H9 (cell line): ENCODE results near the gene ZNF20. TPM values are rescaled to one million over a fixed set of nuclear protein-coding genes. Genes with fewer than 3 reads are reported as not detected.

Experiments
- DNase-seq: peaks from one replicate; pipeline ENCODE4 v3.0.0-alpha.2; 2017
- H2AFZ ChIP-seq: one replicate; pipeline ENCODE4 v1.6.1; 2013; ENCODE audit warnings: mild to moderate bottlenecking, low read length, control low read depth, moderate library complexity
- H2AK5ac ChIP-seq: 2 replicates; pipeline ENCODE4 v1.6.1; 2013; ENCODE audit warnings: low read length, control low read depth, mixed read lengths; ENCODE audit not compliant: insufficient read length
- H2BK120ac ChIP-seq: one replicate; pipeline ENCODE4 v1.6.1; 2013; ENCODE audit warnings: low read depth, mild to moderate bottlenecking, low read length, control low read depth, inconsistent platforms; ENCODE audit not compliant: poor library complexity, severe bottlenecking
- H2BK12ac ChIP-seq: 2 replicates; pipeline ENCODE4 v1.6.1; 2013; ENCODE audit warnings: low read length, control low read depth, mixed read lengths, low read depth; ENCODE audit not compliant: insufficient read length
- H2BK15ac ChIP-seq: 2 replicates; pipeline ENCODE4 v1.6.1; 2013; ENCODE audit warnings: low read depth, low read length, control low read depth
- H2BK20ac ChIP-seq: one replicate; pipeline ENCODE4 v1.6.1; 2013; ENCODE audit warnings: low read depth, mild to moderate bottlenecking, low read length, control low read depth, inconsistent platforms; ENCODE audit not compliant: poor library complexity, severe bottlenecking
- H2BK5ac ChIP-seq: 2 replicates; pipeline ENCODE4 v1.6.1; 2013; ENCODE audit warnings: low read length, control low read depth, mixed read lengths; ENCODE audit not compliant: insufficient read length
- H3K14ac ChIP-seq: 2 replicates; pipeline ENCODE4 v1.6.1; 2013; ENCODE audit warnings: low read length, control low read depth; ENCODE audit not compliant: insufficient read depth
- H3K18ac ChIP-seq: 2 replicates; pipeline ENCODE4 v1.6.1; 2013; ENCODE audit warnings: low read depth, mild to moderate bottlenecking, mixed read lengths, low read length, control low read depth; ENCODE audit not compliant: insufficient read length
- H3K23ac ChIP-seq: 2 replicates; pipeline ENCODE4 v1.6.1; 2013; ENCODE audit warnings: low read length, control low read depth, mixed read lengths, low read depth; ENCODE audit not compliant: insufficient read length
- H3K23me2 ChIP-seq: 2 replicates; pipeline ENCODE4 v1.6.1; 2013; ENCODE audit warnings: low read depth, mild to moderate bottlenecking, mixed read lengths, low read length, control low read depth; ENCODE audit not compliant: insufficient read length, poor library complexity, severe bottlenecking
- H3K27ac ChIP-seq: 2 replicates; pipeline ENCODE4 v1.5.1; 2013; ENCODE audit warnings: low read length, control low read depth, mixed read lengths, low read depth; ENCODE audit not compliant: insufficient read length
- H3K27me3 ChIP-seq: 2 replicates; pipeline ENCODE4 v1.6.1; 2013; ENCODE audit warnings: low read length, control low read depth, inconsistent platforms; ENCODE audit not compliant: insufficient read depth
- H3K4ac ChIP-seq: 2 replicates; pipeline ENCODE4 v1.6.1; 2013; ENCODE audit warnings: low read depth, mild to moderate bottlenecking, control low read depth, inconsistent platforms, low read length, moderate library complexity
- H3K4me1 ChIP-seq: 2 replicates; pipeline ENCODE4 v1.6.1; 2013; ENCODE audit warnings: low read length, control low read depth, inconsistent platforms; ENCODE audit not compliant: insufficient read depth
- H3K4me2 ChIP-seq: 2 replicates; pipeline ENCODE4 v1.6.1; 2013; ENCODE audit warnings: low read length, control low read depth, mixed read lengths; ENCODE audit not compliant: insufficient read length, insufficient read depth
- H3K56ac ChIP-seq: 2 replicates; pipeline ENCODE4 v1.6.1; 2013; ENCODE audit warnings: low read depth, mild to moderate bottlenecking, mixed read lengths, low read length, control low read depth; ENCODE audit not compliant: insufficient read length
- H3K79me1 ChIP-seq: 2 replicates; pipeline ENCODE4 v1.6.1; 2013; ENCODE audit warnings: low read depth, mild to moderate bottlenecking, moderate library complexity, low read length, control low read depth, inconsistent platforms; ENCODE audit not compliant: insufficient read depth, poor library complexity, severe bottlenecking
- H3K79me2 ChIP-seq: 2 replicates; pipeline ENCODE4 v1.6.1; 2013; ENCODE audit warnings: low read length, control low read depth, inconsistent platforms; ENCODE audit not compliant: insufficient read depth
- H3K9ac ChIP-seq: 2 replicates; pipeline ENCODE4 v1.6.1; 2013; ENCODE audit warnings: low read length, control low read depth, mixed read lengths; ENCODE audit not compliant: insufficient read length; ENCODE audit errors: extremely low read depth
- H3K9me3 ChIP-seq: one replicate; pipeline ENCODE4 v1.6.1; 2013; ENCODE audit warnings: low read depth, low read length, inconsistent platforms; ENCODE audit not compliant: control insufficient read depth
- H3T11ph ChIP-seq: one replicate; pipeline ENCODE4 v1.6.1; 2013; ENCODE audit warnings: mild to moderate bottlenecking, low read length, control low read depth, inconsistent platforms
- H4K20me1 ChIP-seq: one replicate; pipeline ENCODE4 v1.6.1; 2013; ENCODE audit not compliant: control insufficient read depth, insufficient read length, insufficient read depth
- H4K5ac ChIP-seq: 2 replicates; pipeline ENCODE4 v1.6.1; 2013; ENCODE audit warnings: low read depth, mild to moderate bottlenecking, mixed read lengths, low read length, control low read depth; ENCODE audit not compliant: insufficient read length
- H4K8ac ChIP-seq: replicated peaks from 2 replicates; pipeline ENCODE4 v1.6.1; 2013; ENCODE audit warnings: low read length, control low read depth, mixed read lengths, low read depth; ENCODE audit not compliant: insufficient read length
- H4K91ac ChIP-seq: 2 replicates; pipeline ENCODE4 v1.6.1; 2013; ENCODE audit warnings: low read depth, mild to moderate bottlenecking, moderate library complexity, mixed read lengths, low read length, control low read depth; ENCODE audit not compliant: insufficient read length
- H3K27ac Mint-ChIP-seq, 3 experiments: 2 replicates in 2 of 3; 3 replicates in 1 of 3; pipeline ENCODE4 v1.8.0; 2020 to 2021; ENCODE audit warnings: mixed read lengths in 3 of 3, mild to moderate bottlenecking in 1 of 3, moderate library complexity in 1 of 3
- H3K27me3 Mint-ChIP-seq: 2 replicates; pipeline ENCODE4 v1.8.0; 2021; ENCODE audit warnings: low read depth, mild to moderate bottlenecking, moderate library complexity, mixed read lengths
- H3K36me3 Mint-ChIP-seq, 3 experiments: 2 replicates in 2 of 3; 3 replicates in 1 of 3; pipeline ENCODE4 v1.8.0; 2020 to 2021; ENCODE audit warnings: low read depth in 3 of 3, mixed read lengths in 3 of 3; ENCODE audit not compliant: insufficient read depth in 1 of 3
- H3K4me1 Mint-ChIP-seq, 2 experiments: 2 replicates each; pipeline ENCODE4 v1.8.0; 2020; ENCODE audit warnings: mixed read lengths in 2 of 2
- H3K4me3 Mint-ChIP-seq, 2 experiments: 2 replicates in 1 of 2; 3 replicates in 1 of 2; pipeline ENCODE4 v1.8.0; 2020 to 2021; ENCODE audit warnings: mild to moderate bottlenecking in 2 of 2, mixed read lengths in 2 of 2, moderate library complexity in 1 of 2
- H3K9me3 Mint-ChIP-seq, 2 experiments: 2 replicates in 1 of 2; 3 replicates in 1 of 2; pipeline ENCODE4 v1.8.0; 2020; ENCODE audit warnings: mild to moderate bottlenecking in 2 of 2, mixed read lengths in 2 of 2, moderate library complexity in 1 of 2
- WGBS: extraction: QIAGEN DNeasy Blood & Tissue Kit; methylation state at CpG from one replicate; pipeline ENCODE4 v1.1.7; 2013; ENCODE audit warnings: missing lambda C conversion rate, low lambda C conversion rate, mixed read lengths; ENCODE audit not compliant: insufficient read length; ENCODE audit errors: extremely low coverage; 5-methylcytosine and 5-hydroxymethylcytosine counted together
- total RNA-seq: library from RNA; stranded (reverse); gene quantifications from 2 replicates; pipeline ENCODE4 v1.2.1, GENCODE V29; 2021
- TF ChIP-seq, protein P1 (sequence below): fragments of 200-600 bp; sonication (generic); conservative IDR thresholded peaks from 3 replicates; pipeline ENCODE4 v1.8.0; 2021; ENCODE audit warnings: antibody characterized with exemption, mild to moderate bottlenecking

The ZNF20 gene
- total RNA-seq, 1 experiment from 2014 or later: 5.6 TPM

DNA sequence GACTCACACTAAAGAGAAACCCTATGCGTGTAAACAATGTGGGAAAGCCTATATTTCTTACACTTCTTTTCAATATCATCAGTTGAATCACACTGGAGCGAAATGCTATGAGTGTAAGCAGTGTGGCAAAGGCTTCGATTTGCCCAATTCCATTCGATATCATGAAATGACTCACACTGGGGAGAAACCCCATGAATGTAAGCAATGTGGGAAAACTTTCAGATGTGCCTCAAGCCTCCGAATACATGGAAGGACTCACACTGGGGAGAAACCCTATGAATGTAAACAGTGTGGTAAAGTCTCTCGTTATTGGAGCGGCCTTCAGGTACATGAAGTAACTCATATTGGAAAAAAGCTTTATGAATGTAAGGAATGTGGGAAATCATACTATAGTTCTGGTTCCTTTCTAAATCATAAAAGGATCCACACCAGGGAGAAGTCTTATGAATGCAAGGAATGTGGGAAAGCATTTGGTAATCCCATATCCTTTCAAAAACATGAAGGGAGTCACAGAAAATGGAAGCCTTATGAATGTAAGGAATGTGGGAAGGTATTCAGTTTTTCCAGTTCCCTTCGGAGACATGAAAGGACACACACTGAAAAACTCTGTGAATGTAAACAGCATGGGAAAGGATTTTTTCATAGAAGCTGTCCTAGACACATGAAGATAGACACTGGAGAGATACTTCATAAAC, 28.1 kb downstream of the ZNF20 start:
- Histone ChIP-seq H2BK5ac (no peak overlapping the region), H3K23ac (no peak overlapping the region), H3T11ph (no peak overlapping the region), H2BK20ac (no peak overlapping the region), H3K27ac (no peak overlapping the region), H4K5ac (no peak overlapping the region), H2BK15ac (no peak overlapping the region), H3K4me1 (no peaks in the 10 kb centered on the region), H3K4ac (no peak overlapping the region), H3K23me2 (no peaks in the 10 kb centered on the region), H3K9me3 (peaks cover 51% of the 10 kb centered on the region), H4K8ac (no peak overlapping the region), H3K27me3 (no peaks in the 10 kb centered on the region), H3K18ac (no peak overlapping the region), H3K56ac (no peak overlapping the region), H3K9ac (no peak overlapping the region), H3K79me2 (no peaks in the 10 kb centered on the region), H4K20me1 (no peaks in the 10 kb centered on the region), H2BK120ac (no peak overlapping the region), H3K4me2 (no peak overlapping the region), H4K91ac (no peak overlapping the region), H2AK5ac (no peak overlapping the region), H2BK12ac (no peak overlapping the region), H3K79me1 (no peaks in the 10 kb centered on the region), H3K14ac (no peak overlapping the region), H2AFZ (no peak overlapping the region)
- H3K4me1 Mint-ChIP-seq: no peaks in the 10 kb centered on the region
- peaks cover 76 to 84% (median 82%) of the 10 kb centered on the region in 3 experiments for H3K36me3 Mint-ChIP-seq
- TF ChIP-seq, protein P1, sequence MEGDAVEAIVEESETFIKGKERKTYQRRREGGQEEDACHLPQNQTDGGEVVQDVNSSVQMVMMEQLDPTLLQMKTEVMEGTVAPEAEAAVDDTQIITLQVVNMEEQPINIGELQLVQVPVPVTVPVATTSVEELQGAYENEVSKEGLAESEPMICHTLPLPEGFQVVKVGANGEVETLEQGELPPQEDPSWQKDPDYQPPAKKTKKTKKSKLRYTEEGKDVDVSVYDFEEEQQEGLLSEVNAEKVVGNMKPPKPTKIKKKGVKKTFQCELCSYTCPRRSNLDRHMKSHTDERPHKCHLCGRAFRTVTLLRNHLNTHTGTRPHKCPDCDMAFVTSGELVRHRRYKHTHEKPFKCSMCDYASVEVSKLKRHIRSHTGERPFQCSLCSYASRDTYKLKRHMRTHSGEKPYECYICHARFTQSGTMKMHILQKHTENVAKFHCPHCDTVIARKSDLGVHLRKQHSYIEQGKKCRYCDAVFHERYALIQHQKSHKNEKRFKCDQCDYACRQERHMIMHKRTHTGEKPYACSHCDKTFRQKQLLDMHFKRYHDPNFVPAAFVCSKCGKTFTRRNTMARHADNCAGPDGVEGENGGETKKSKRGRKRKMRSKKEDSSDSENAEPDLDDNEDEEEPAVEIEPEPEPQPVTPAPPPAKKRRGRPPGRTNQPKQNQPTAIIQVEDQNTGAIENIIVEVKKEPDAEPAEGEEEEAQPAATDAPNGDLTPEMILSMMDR: no peak
- no CpG with 5 or more reads among the region's 8 CpGs for WGBS
- H3K27me3 Mint-ChIP-seq: peaks cover 3% of the 10 kb centered on the region; the same call in 1 of the 2 replicates
- DNase-seq: no peak
- H3K4me3 Mint-ChIP-seq: no peak overlapping the region
- H3K9me3 Mint-ChIP-seq: peaks cover 73 to 78% of the 10 kb centered on the region in 2 experiments
- no peak overlapping the region for H3K27ac Mint-ChIP-seq
